ENCODE results near the gene MPLKIP.
"Not testable (repeated sequence)": the region's sequence is repeated elsewhere in the genome, so short reads cannot be mapped to it uniquely, and the experiment has no call there.

GRCh38 chr7:40173121-40173520, 38.7 kb upstream of the MPLKIP start:
- not testable (repeated sequence) for TF ChIP-seq EP300 (IDR thresholded peaks at IDR 0.05); CTCF (IDR thresholded peaks at IDR 0.05); MAZ (IDR thresholded peaks at IDR 0.05; ENCODE audit: borderline replicate concordance, low read depth, low read length); POLR2A (IDR thresholded peaks at IDR 0.05; ENCODE audit: low read length); ZFP36 (IDR thresholded peaks at IDR 0.05; ENCODE audit: borderline replicate concordance, partially characterized antibody); MAFK (IDR thresholded peaks at IDR 0.05; ENCODE audit: partially characterized antibody); RAD21 (conservative IDR thresholded peaks at IDR 0.05 in 1 of 2, IDR thresholded peaks at IDR 0.05 in 1 of 2); MAX (IDR thresholded peaks at IDR 0.05); NFE2L2 (conservative IDR thresholded peaks at IDR 0.05; ENCODE audit: low read length); JUN (IDR thresholded peaks at IDR 0.05); USF2 (IDR thresholded peaks at IDR 0.05); RFX5 (IDR thresholded peaks at IDR 0.05)

All from A549 (cell line).